A549 (cell line): Measurements from ENCODE around the gene COG5. TPM values are rescaled to one million over a fixed set of nuclear protein-coding genes. Genes with fewer than 3 reads are reported as not detected.

Experiments
- ATAC-seq, 2 experiments: fragments of 200-7000 bp in 1 of 2; fragments of >200 bp in 1 of 2; cut with Nextera tagmentation in 1 of 2; cut with Tn5 transposase in 1 of 2; 3 replicates each; pipeline versions ENCODE4 v1.8.0 to v1.9.1; 2018 to 2020; ENCODE audit warnings: mild to moderate bottlenecking in 1 of 2, moderate library complexity in 1 of 2
- CTCF ChIA-PET: fragments of 300-600 bp; sonication (Branson Sonifier 250); formaldehyde crosslinking; extraction: SDS; loops from one replicate; lab custom pipeline; 2021; ENCODE audit warnings: antibody characterized with exemption, inconsistent platforms; lab: Yijun Ruan, JAX
- POLR2A ChIA-PET: fragments of 350-600 bp; formaldehyde crosslinking; extraction: SDS; loops from one replicate; lab custom pipeline; 2021; ENCODE audit warnings: antibody characterized with exemption, inconsistent platforms; lab: Yijun Ruan, JAX
- DNase-seq, 2 experiments: peaks; one replicate each; pipeline versions ENCODE4 v3.0.0 to v3.0.0-alpha.2; 2011 to 2016; ENCODE audit warnings: low read depth in 1 of 2, low spot score in 1 of 2
- FAIRE-seq: peaks from 2 replicates; lab custom pipeline; 2011; peaks lifted over from hg19 to GRCh38; lab: Jason Lieb, UNC
- H3K27ac ChIP-seq, 2 experiments: fragments of >200 bp; sonication (Bioruptor Twin); formaldehyde crosslinking; 3 replicates each; pipeline ENCODE4 v1.5.1; 2016 to 2017
- H3K4me1 ChIP-seq: fragments of >200 bp; sonication (Bioruptor Twin); formaldehyde crosslinking; 3 replicates; pipeline ENCODE4 v1.6.1; 2016
- H3K4me2 ChIP-seq: fragments of >200 bp; sonication (Bioruptor Twin); formaldehyde crosslinking; 3 replicates; pipeline ENCODE4 v1.6.1; 2016
- H3K4me3 ChIP-seq: fragments of >200 bp; sonication (Bioruptor Twin); formaldehyde crosslinking; 3 replicates; pipeline ENCODE4 v1.5.1; 2016
- H3K9me3 ChIP-seq: fragments of >200 bp; sonication (Bioruptor Twin); formaldehyde crosslinking; 3 replicates; pipeline ENCODE4 v1.6.1; 2016
- ATOH8 ChIP-seq: fragments of 250-450 bp; sonication (Bioruptor Pico); IDR thresholded peaks from 2 replicates; pipeline ENCODE4 v1.5.0; 2020; ENCODE audit warnings: low read depth, mild to moderate bottlenecking, moderate library complexity
- CBX2 ChIP-seq: fragments of 200-600 bp; sonication (generic); IDR thresholded peaks from 2 replicates; pipeline ENCODE4 v1.6.1; 2016; ENCODE audit warnings: low read depth, mild to moderate bottlenecking, borderline replicate concordance
- CBX8 ChIP-seq: fragments of 200-600 bp; sonication (generic); IDR thresholded peaks from 2 replicates; pipeline ENCODE4 v1.6.1; 2016
- CEBPB ChIP-seq, 2 experiments: fragments of >200 bp in 1 of 2; sonication (Bioruptor Twin) in 1 of 2; formaldehyde crosslinking in 1 of 2; IDR thresholded peaks; 2 replicates each; pipeline ENCODE4 v1.6.1; 2012 to 2016
- CHD2 ChIP-seq: fragments of 150-350 bp; IDR thresholded peaks from 2 replicates; pipeline ENCODE4 v1.6.1; 2014; ENCODE audit warnings: low read length; ENCODE audit not compliant: partially characterized antibody
- EHF ChIP-seq: fragments of 250-450 bp; sonication (Bioruptor Pico); IDR thresholded peaks from 2 replicates; pipeline ENCODE4 v1.5.0; 2020; ENCODE audit warnings: mild to moderate bottlenecking
- FOSB ChIP-seq: fragments of 250-450 bp; sonication (Bioruptor Pico); IDR thresholded peaks from 2 replicates; pipeline ENCODE4 v1.5.0; 2020; ENCODE audit warnings: mild to moderate bottlenecking, moderate library complexity
- HEYL ChIP-seq: fragments of 250-450 bp; sonication (Bioruptor Pico); IDR thresholded peaks from 2 replicates; pipeline ENCODE4 v1.8.0; 2021; ENCODE audit warnings: mild to moderate bottlenecking, moderate library complexity
- HMGXB4 ChIP-seq: fragments of 250-450 bp; sonication (Bioruptor Pico); IDR thresholded peaks from 2 replicates; pipeline ENCODE4 v1.5.0; 2021; ENCODE audit warnings: mild to moderate bottlenecking, moderate library complexity, borderline replicate concordance
- HOXA7 ChIP-seq: fragments of 250-450 bp; sonication (Bioruptor Pico); IDR thresholded peaks from 2 replicates; pipeline ENCODE4 v1.5.0; 2020; ENCODE audit warnings: mild to moderate bottlenecking, moderate library complexity
- HOXB13 ChIP-seq: fragments of 250-450 bp; sonication (Bioruptor Pico); IDR thresholded peaks from 2 replicates; pipeline ENCODE4 v1.5.0; 2020; ENCODE audit warnings: low read depth, mild to moderate bottlenecking, moderate library complexity
- HOXB5 ChIP-seq: fragments of 250-450 bp; sonication (Bioruptor Pico); IDR thresholded peaks from 2 replicates; pipeline ENCODE4 v1.5.0; 2020; ENCODE audit warnings: mild to moderate bottlenecking, moderate library complexity
- KDM1A ChIP-seq: fragments of 200-600 bp; sonication (generic); IDR thresholded peaks from 2 replicates; pipeline ENCODE4 v1.6.1; 2016; ENCODE audit warnings: low read depth, mild to moderate bottlenecking
- MAFK ChIP-seq: fragments of 450-650 bp; IDR thresholded peaks from 2 replicates; pipeline ENCODE4 v1.6.1; 2014; ENCODE audit not compliant: partially characterized antibody
- MAX ChIP-seq: IDR thresholded peaks from 2 replicates; pipeline ENCODE4 v1.6.1; 2012
- MYC ChIP-seq: IDR thresholded peaks from 2 replicates; pipeline ENCODE4 v1.6.1; 2012; ENCODE audit warnings: mild to moderate bottlenecking, inconsistent platforms, low read length, improper control_type of control experiment, borderline replicate concordance
- NPAS2 ChIP-seq: fragments of 250-450 bp; sonication (Bioruptor Pico); IDR thresholded peaks from 2 replicates; pipeline ENCODE4 v1.8.0; 2022; ENCODE audit warnings: mild to moderate bottlenecking, moderate library complexity, borderline replicate concordance
- NR3C1 ChIP-seq: fragments of >200 bp; sonication (Bioruptor Twin); formaldehyde crosslinking; IDR thresholded peaks from 3 replicates; pipeline ENCODE4 v1.6.1; 2017
- POLR2A ChIP-seq: IDR thresholded peaks from 2 replicates; pipeline ENCODE4 v1.6.1; 2012; ENCODE audit warnings: mild to moderate bottlenecking, low read length
- POLR2AphosphoS2 ChIP-seq: conservative IDR thresholded peaks from 2 replicates; pipeline ENCODE4 v1.6.1; 2012; ENCODE audit warnings: low read length, improper control_type of control experiment, inconsistent platforms
- REST ChIP-seq: fragments of 200-600 bp; sonication (generic); IDR thresholded peaks from 2 replicates; pipeline ENCODE4 v1.6.1; 2016; ENCODE audit warnings: antibody characterized with exemption, mild to moderate bottlenecking, moderate library complexity
- RFX5 ChIP-seq: fragments of 450-650 bp; IDR thresholded peaks from 2 replicates; pipeline ENCODE4 v1.7.1; 2014; ENCODE audit warnings: antibody characterized with exemption, mild to moderate bottlenecking, moderate library complexity
- RNF2 ChIP-seq: fragments of 200-600 bp; sonication (generic); IDR thresholded peaks from 2 replicates; pipeline ENCODE4 v1.6.1; 2016; ENCODE audit warnings: low read depth, mild to moderate bottlenecking, antibody characterized with exemption, moderate library complexity, borderline replicate concordance
- ZC3H11A ChIP-seq: fragments of 450-650 bp; IDR thresholded peaks from 2 replicates; pipeline ENCODE4 v1.6.1; 2014; ENCODE audit warnings: antibody characterized with exemption, mild to moderate bottlenecking
- ZFP36 ChIP-seq: fragments of 450-650 bp; IDR thresholded peaks from 2 replicates; pipeline ENCODE4 v1.6.1; 2014; ENCODE audit warnings: borderline replicate concordance; ENCODE audit not compliant: partially characterized antibody
- ZNF302 ChIP-seq: fragments of 250-450 bp; sonication (Bioruptor Pico); IDR thresholded peaks from 2 replicates; pipeline ENCODE4 v1.9.0; 2021; ENCODE audit warnings: inconsistent platforms, mild to moderate bottlenecking, moderate library complexity
- ZSCAN20 ChIP-seq: fragments of 250-450 bp; sonication (Bioruptor Pico); IDR thresholded peaks from 2 replicates; pipeline ENCODE4 v1.8.0; 2022; ENCODE audit warnings: mild to moderate bottlenecking, moderate library complexity
- WGBS: methylation state at CpG from one replicate; pipeline ENCODE4 v1.1.6; 2017; ENCODE audit errors: missing lambda C conversion rate; 5-methylcytosine and 5-hydroxymethylcytosine counted together
- polyA plus RNA-seq, 4 experiments: library from polyadenylated mRNA; depleted of rRNA in 3 of 4; stranded (reverse); fragments of >200 nt; fragmentation: RNase III in 1 of 4; extraction: RNeasy Plus Mini Kit Qiagen cat#74134 plus additional on column Dnase treatment in 1 of 4; gene quantifications; 2 replicates in 3 of 4; 3 replicates in 1 of 4; pipeline ENCODE4 v1.2.3, GENCODE V29; 2011 to 2017

Gene COG5
- polyA plus RNA-seq, 2 of the 4 experiments (the other 2 are of a cell fraction): 22.5 to 44.0 TPM

GRCh38 chr7:107559864-107560263, 3.9 kb downstream of the COG5 start:
- peaks cover 20% of the 10 kb centered on the region for H3K4me1 ChIP-seq
- no peak overlapping the region for H3K4me2 ChIP-seq
- CTCF ChIA-PET: interaction anchor here (1.0 kb wide), 1 partner anchor 59 kb away, joined by 4 read pairs; no protein-coding TSS in a partner anchor
- no peaks in the 10 kb centered on the region for H3K9me3 ChIP-seq
- POLR2A ChIA-PET: no interaction called here
- H3K27ac ChIP-seq: no peak overlapping the region
- H3K4me3 ChIP-seq: no peak overlapping the region
- DNase-seq: no peak
- no peak for FAIRE-seq
- TF ChIP-seq EHF (CRISPR knock-in tag): no peak
- TF ChIP-seq MAFK: peak; percentile 76
- ATAC-seq: no peak
- WGBS: 61% methylated on average over 2 of the region's 2 CpGs

- DNase-seq: no peak
- no peak overlapping the region for H3K27ac ChIP-seq
- peaks cover 7% of the 10 kb centered on the region; the same call in 2 of the 3 replicates for H3K4me1 ChIP-seq
- ChIA-PET CTCF (interaction anchor here (0.6 kb wide), 1 partner anchor 315 kb away, joined by 5 read pairs; no protein-coding TSS in a partner anchor), POLR2A (no interaction called here)
- TF ChIP-seq POLR2A (no peak), NR3C1 (no peak), HMGXB4 (CRISPR knock-in tag) (no peak), MYC (no peak), ZSCAN20 (CRISPR knock-in tag) (no peak), HEYL (CRISPR knock-in tag) (no peak), CHD2 (no peak), FOSB (no peak), RFX5 (no peak), ATOH8 (CRISPR knock-in tag) (no peak), CBX2 (no peak), HOXA7 (CRISPR knock-in tag) (no peak), REST (no peak), NPAS2 (CRISPR knock-in tag) (no peak)
- ATAC-seq: no peak
- FAIRE-seq: no peak
- no peak overlapping the region for H3K4me3 ChIP-seq
- H3K4me2 ChIP-seq: no peak overlapping the region
- no peaks in the 10 kb centered on the region for H3K9me3 ChIP-seq
- 92% methylated on average over 3 of the region's 3 CpGs for WGBS
Observed at GRCh38 chr7:107555893-107556292, 7.8 kb downstream of the COG5 start.

GRCh38 chr7:107551936-107552335, 11.8 kb downstream of the COG5 start:
- ChIA-PET POLR2A (no interaction called here), CTCF (interaction anchor here (1.2 kb wide), 1 partner anchor 323 kb away, joined by 3 read pairs; no protein-coding TSS in a partner anchor)
- no peak for TF ChIP-seq ZFP36
- TF ChIP-seq POLR2AphosphoS2: no peak
- TF ChIP-seq HOXB5: no peak
- TF ChIP-seq MAX: no peak
- no peak for TF ChIP-seq ZC3H11A
- TF ChIP-seq CBX8: no peak
- TF ChIP-seq CEBPB (IDR thresholded peaks at IDR 0.05): no peak
- TF ChIP-seq KDM1A: no peak
- TF ChIP-seq ZNF302: no peak
- TF ChIP-seq NPAS2 (CRISPR knock-in tag): no peak
- TF ChIP-seq HOXB13: no peak
- TF ChIP-seq RNF2: no peak
- no peak for TF ChIP-seq ZSCAN20 (CRISPR knock-in tag)
- no peak overlapping the region for H3K27ac ChIP-seq
- H3K4me2 ChIP-seq: no peak overlapping the region
- no peak overlapping the region for H3K4me3 ChIP-seq
- WGBS: 87% methylated on average over 1 of the region's 1 CpG
- no peak for DNase-seq
- ATAC-seq: no peak
- H3K9me3 ChIP-seq: no peaks in the 10 kb centered on the region
- no peak for FAIRE-seq
- H3K4me1 ChIP-seq: no peaks in the 10 kb centered on the region
